Thoracic aorta (tissue), 2 donors: ENCODE data around the gene RBM15B. TPM values are rescaled to one million over a fixed set of nuclear protein-coding genes. Genes with fewer than 3 reads are reported as not detected.
A peak's percentile ranks its signal among the peaks of the same experiment; 100 is the strongest.
"Not testable (repeated sequence)": the region's sequence is repeated elsewhere in the genome, so short reads cannot be mapped to it uniquely, and the experiment has no call there.

Experiments
- ATAC-seq: fragments of 150-250 bp; one replicate; pipeline ENCODE4 v1.8.0; 2017; ENCODE audit warnings: low read depth; ENCODE audit not compliant: insufficient number of reproducible peaks, low FRiP score
- DNase-seq: peaks from one replicate; pipeline ENCODE4 v3.0.0-alpha.2; 2020; ENCODE audit warnings: low spot score
- H3K27ac ChIP-seq, 2 donors: fragments of 200-600 bp; sonication (generic); 1 replicate in 1 of 2; 2 replicates in 1 of 2; pipeline ENCODE4 v1.5.1; 2016; ENCODE audit warnings: mild to moderate bottlenecking in 2 of 2, moderate library complexity in 2 of 2
- H3K27me3 ChIP-seq: fragments of 200-600 bp; sonication (generic); replicated peaks from 2 replicates; pipeline ENCODE4 v1.6.0; 2016; ENCODE audit warnings: mild to moderate bottlenecking; ENCODE audit not compliant: insufficient read depth
- H3K36me3 ChIP-seq: fragments of 200-600 bp; sonication (generic); one replicate; pipeline ENCODE4 v1.5.1; 2016
- H3K4me1 ChIP-seq, 2 donors: fragments of 200-600 bp; sonication (generic); 1 replicate in 1 of 2; 2 replicates in 1 of 2; pipeline versions ENCODE4 v1.5.1 to v1.6.0; 2016; ENCODE audit warnings: low read depth in 2 of 2, mild to moderate bottlenecking in 1 of 2; ENCODE audit not compliant: control insufficient read depth in 1 of 2
- H3K4me3 ChIP-seq: fragments of 200-600 bp; sonication (generic); 2 replicates; pipeline ENCODE4 v1.5.1; 2016; ENCODE audit warnings: mild to moderate bottlenecking
- H3K9me3 ChIP-seq: fragments of 200-600 bp; sonication (generic); 2 replicates; pipeline ENCODE4 v1.5.1; 2016
- total RNA-seq, 2 donors: library from RNA; depleted of rRNA; stranded (reverse); fragments of >200 nt; gene quantifications; one replicate each; pipeline versions ENCODE4 v1.1.0 to v1.2.3, GENCODE V29; 2016
- TF ChIP-seq, protein P1 (sequence below): fragments of 200-600 bp; sonication (generic); IDR thresholded peaks from one replicate; pipeline ENCODE4 v1.5.1; 2019; ENCODE audit warnings: antibody characterized with exemption

RBM15B gene
- total RNA-seq, 2 donors from 2014 or later, result 28.3 to 38.0 TPM

DNA sequence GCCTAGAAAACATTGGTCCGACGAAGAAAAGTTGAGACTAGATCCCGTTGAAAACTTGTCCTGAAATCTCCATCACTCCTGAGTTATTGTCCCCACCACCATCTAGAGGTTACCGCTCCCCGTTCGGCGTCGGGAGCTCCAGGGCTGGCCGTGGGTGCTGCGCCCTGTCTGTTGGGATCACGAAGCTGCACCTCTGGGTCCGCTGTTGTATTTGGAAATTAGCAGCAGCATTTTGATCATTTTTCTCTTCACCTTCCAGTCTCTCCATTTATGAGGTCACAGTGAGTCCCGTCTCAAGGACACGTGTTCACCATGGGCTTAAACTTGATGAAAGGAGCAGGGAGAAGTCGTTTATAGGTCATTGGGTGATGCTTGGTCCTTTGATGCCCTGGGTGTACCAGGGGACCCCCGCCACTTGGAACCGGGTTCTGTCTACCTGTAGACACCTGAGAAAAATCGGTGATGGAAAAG is 5.4 kb upstream of the RBM15B start:
- Histone ChIP-seq H3K9me3 (no peaks in the 10 kb centered on the region), H3K4me3 (peak overlapping the region; percentile 84), H3K36me3 (peaks cover 4% of the 10 kb centered on the region), H3K4me1 (peaks cover 20 to 47% of the 10 kb centered on the region in 2 donors), H3K27ac (peak overlapping the region; percentile 82 to 91), H3K27me3 (no peaks in the 10 kb centered on the region)
- TF ChIP-seq, protein P1, sequence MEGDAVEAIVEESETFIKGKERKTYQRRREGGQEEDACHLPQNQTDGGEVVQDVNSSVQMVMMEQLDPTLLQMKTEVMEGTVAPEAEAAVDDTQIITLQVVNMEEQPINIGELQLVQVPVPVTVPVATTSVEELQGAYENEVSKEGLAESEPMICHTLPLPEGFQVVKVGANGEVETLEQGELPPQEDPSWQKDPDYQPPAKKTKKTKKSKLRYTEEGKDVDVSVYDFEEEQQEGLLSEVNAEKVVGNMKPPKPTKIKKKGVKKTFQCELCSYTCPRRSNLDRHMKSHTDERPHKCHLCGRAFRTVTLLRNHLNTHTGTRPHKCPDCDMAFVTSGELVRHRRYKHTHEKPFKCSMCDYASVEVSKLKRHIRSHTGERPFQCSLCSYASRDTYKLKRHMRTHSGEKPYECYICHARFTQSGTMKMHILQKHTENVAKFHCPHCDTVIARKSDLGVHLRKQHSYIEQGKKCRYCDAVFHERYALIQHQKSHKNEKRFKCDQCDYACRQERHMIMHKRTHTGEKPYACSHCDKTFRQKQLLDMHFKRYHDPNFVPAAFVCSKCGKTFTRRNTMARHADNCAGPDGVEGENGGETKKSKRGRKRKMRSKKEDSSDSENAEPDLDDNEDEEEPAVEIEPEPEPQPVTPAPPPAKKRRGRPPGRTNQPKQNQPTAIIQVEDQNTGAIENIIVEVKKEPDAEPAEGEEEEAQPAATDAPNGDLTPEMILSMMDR, result no peak
- no peak for DNase-seq
- ATAC-seq, result no peak

DNA sequence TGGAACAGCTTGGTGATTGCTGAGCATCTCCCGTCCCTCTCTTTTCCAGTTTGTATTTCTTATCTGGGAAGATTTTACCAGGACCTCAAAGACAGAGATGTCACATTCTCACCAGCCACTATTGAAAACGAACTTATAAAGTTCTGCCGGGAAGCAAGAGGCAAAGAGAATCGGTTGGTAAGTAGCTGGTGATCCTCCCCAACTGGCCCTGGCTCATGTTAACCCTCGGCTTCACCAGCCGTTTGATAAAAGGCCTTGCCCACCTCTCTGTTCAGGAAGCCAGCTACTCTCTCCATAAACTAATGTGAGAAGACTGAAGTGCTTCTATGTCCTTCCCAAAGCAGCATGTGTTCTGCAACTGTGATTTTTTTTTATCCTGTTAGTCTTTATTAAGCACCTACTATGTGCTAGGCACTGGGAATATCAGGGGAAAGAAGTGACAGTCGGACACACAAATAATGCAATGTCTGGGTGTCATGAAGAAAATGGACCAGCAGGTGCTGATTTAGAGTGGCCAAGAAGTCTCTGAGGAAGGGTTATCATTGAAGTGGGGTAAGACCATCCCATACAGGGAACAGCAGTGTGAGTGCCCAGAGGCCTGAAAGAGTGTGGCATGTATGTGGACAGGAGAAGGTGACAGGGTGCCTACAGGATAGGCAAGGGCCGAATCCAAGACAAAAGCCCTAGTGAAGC is 4.8 kb upstream of the RBM15B start:
- peak overlapping the region; percentile 82 to 91 for H3K27ac ChIP-seq
- no peaks in the 10 kb centered on the region for H3K27me3 ChIP-seq
- DNase-seq, result no peak
- no peak for ATAC-seq
- H3K4me3 ChIP-seq, result peak overlapping the region; percentile 84
- no peaks in the 10 kb centered on the region for H3K9me3 ChIP-seq
- TF ChIP-seq, protein P1, result no peak
- H3K4me1 ChIP-seq, result peaks cover 22 to 49% of the 10 kb centered on the region in 2 donors
- peaks cover 4% of the 10 kb centered on the region for H3K36me3 ChIP-seq

DNA sequence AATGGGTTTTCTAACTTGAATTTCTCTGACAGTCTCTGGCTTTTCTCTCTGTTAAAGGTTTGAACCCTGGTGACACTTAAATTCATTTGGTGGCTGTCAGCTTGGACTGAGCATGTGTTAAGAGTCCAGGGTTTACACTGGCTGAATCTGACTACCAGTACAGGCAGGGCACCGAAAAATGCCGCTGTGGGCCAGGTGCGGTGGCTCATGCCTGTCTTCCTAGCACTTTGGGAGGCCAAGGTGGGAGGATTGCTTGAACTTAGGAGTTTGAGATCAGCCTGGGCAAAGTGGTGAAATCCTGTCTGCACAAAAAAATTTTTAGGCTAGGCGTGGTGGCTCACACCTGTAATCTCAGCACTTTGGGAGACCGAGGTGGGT is 4.2 kb upstream of the RBM15B start:
- DNase-seq (no peak), ATAC-seq (no peak)
- H3K9me3 ChIP-seq, result no peaks in the 10 kb centered on the region
- H3K36me3 ChIP-seq, result peaks cover 4% of the 10 kb centered on the region
- peaks cover 22 to 51% of the 10 kb centered on the region in 2 donors for H3K4me1 ChIP-seq
- TF ChIP-seq, protein P1, result no peak
- peak overlapping the region; percentile 84 for H3K4me3 ChIP-seq
- H3K27ac ChIP-seq, result no peak overlapping the region
- H3K27me3 ChIP-seq, result no peaks in the 10 kb centered on the region

DNA sequence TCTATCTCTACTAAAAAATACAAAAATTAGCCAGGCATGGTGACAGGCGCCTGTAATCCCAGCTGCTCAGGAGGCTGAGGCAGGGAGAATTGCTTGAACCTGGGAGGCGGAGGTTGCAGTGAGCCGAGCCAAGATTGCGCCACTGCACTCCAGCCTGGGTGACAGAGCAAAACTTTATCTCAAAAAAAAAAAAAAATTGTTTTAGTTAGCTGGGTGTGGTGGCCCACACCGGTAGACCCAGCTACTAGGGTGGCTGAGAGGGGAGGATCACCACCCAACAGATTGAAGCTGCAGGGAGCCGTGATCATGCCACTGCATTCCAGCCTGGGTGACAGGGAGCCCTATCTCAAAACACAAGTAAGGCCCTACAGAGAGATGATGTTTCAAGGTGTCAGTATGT is 3.8 kb upstream of the RBM15B start:
- H3K36me3 ChIP-seq, H3K27ac ChIP-seq, H3K4me3 ChIP-seq, ATAC-seq, DNase-seq, H3K27me3 ChIP-seq, H3K9me3 ChIP-seq: not testable (repeated sequence)
- peaks cover 26 to 56% of the 10 kb centered on the region in 2 donors for H3K4me1 ChIP-seq

DNA sequence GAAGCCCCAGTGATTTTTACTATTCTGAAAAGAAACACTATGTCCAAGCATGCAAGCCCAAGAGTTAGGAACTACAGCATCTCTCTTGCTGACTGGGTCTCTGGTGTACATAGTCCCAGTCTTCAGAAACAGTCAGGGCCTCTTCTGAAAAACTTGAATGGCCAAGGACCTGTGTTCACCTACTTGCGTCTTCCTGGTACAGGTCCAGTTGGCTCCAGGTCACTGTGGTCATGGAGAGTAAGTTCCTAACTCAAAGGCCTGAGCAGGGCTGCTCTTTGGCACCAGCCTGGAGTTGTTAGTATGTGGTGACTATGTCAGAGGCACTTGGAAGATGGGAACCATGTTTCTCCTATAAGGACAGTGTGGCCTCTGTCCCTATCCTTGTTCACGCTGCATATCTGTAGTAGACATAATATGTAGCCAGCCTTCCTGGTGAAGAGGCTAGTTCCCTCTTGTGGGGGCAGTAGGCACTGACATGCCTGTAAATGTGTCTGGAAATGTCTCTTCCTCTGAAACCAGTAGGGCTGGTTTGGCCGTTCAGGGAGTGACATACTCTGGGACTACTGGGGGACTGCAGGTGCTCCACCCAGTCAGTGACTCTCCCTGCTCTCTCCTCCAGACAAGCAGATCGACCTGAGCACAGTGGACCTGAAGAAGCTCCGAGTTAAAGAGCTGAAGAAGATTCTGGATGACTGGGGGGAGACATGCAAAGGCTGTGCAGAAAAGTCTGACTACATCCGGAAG is 2.6 kb upstream of the RBM15B start:
- H3K4me3 ChIP-seq, result no peak overlapping the region
- peaks cover 38 to 67% of the 10 kb centered on the region in 2 donors for H3K4me1 ChIP-seq
- no peaks in the 10 kb centered on the region for H3K27me3 ChIP-seq
- DNase-seq (no peak), ATAC-seq (no peak)
- peaks cover 13% of the 10 kb centered on the region for H3K36me3 ChIP-seq
- H3K27ac ChIP-seq, result no peak overlapping the region
- TF ChIP-seq, protein P1, result no peak
- no peaks in the 10 kb centered on the region for H3K9me3 ChIP-seq
